ENCODE measurements around the gene SS18.

The SS18 gene

DNA sequence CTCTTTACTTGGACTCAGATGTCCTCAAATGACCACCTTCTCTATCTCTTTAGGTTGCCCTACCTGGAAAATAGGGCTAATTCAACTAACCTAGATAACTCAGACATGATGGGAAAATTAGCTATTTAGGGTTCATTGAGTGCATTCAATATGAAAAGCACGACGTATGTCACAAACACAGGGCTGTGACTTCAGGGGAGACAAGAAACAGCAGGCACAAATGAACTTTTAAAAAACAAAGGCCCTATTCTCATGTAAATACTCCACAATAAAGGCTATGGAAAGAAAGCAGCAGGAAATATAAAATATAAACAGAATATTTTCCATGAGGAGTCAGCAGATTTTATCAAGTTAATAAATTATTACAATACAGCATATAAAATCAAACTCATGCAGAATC is 97.8 kb downstream of the SS18 start:
- no peak for DNase-seq

- DNase-seq = peak; percentile 79
These were observed 99.9 kb downstream of the SS18 start for GRCh38 chr18:25990473-25990872.

- DNase-seq = no peak
These were observed 104.6 kb downstream of the SS18 start for GRCh38 chr18:25985707-25986394.

GRCh38 chr18:25983730-25984129 is 106.7 kb downstream of the SS18 start:
- DNase-seq = no peak

DNA sequence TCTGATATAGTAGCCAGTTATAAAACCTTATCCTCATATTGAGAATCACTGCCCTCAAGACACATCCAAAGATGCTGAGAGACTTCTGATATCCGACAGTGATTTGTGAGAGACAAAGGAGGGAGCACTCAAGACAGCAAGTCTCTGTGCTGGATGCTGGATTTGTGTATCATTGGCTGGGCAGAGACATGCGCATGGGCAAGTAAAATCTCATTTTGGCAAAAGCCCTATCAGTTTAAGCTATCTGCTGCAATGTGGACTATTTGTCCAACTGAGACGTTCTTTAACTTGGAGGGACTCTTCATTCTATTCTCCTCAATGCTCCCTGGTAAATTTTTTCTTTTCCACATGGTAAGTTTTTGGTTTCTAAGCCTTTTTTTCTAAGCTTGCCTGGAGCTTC is 107.5 kb downstream of the SS18 start:
- no peak for DNase-seq

DNA sequence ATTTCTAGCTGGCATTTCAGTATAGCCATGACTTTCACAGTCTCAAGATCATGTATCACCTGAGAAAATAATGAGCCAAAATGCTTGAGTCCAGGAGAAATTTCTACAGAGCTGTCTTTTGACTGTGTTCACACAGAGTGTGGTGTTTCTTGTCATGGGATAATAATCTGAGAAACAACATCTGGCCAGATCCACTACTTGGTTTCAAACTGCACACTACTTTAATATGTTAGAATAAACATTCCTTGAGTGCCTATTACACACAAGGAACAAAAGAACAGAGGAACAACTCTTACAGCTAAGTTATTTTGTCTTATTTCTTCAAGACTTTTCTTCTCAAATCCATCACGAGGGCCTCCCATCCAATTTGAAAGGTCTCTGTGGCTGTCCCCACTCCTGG is 108.3 kb downstream of the SS18 start:
- no peak for DNase-seq

GRCh38 chr18:25979369-25980040 is 110.9 kb downstream of the SS18 start:
- no peak for DNase-seq

DNA sequence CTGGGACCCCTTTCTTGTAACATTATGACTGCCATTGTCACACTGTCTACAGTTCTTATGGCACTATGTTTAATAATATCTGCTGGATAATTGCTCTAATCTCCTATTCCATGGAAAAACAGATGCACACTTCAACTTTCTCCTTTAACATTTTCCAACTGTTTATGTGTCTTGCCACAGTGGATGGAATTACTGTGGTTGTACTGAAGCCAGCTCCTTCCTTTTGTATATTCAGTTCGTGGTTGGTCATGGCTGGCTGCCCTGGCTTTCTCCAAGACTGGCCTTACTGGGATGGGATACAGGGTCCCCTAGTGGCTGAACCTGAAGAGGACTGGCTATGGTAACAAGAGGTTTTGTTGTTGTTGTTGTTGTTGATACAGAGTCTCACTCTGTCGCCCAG is 113.9 kb downstream of the SS18 start:
- no peak for DNase-seq

DNA sequence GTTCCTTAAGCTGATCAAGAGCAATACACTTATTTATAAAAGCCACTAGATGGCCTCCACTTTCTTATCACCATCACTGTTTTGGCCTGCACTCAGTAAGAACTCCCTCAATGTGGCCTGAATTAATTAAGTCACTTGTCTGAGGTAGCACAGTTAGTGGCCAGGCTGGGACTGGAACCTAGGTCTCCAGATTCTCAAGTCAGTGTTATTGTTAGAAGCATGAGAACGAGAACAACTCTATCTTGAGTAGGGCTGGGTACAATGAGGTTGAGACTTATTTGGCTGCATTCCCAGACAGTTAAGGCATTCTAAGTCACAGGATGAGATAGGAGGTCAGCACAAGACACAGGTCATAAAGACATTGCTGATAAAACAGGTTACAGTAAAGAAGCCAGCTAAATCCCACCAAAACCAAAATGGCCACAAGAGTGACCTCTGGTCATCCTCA is 115.8 kb downstream of the SS18 start:
- peak; percentile 88 for DNase-seq

Data from hematopoietic multipotent progenitor cell treated with erythropoietin and hydrocortisone succinate and interleukin-3 and kit ligand, for 4 days (in vitro differentiated cells).